HPDE6-E6E7 (cell line): ENCODE results near the gene PNPLA8.
"Not testable (repeated sequence)": the region's sequence is repeated elsewhere in the genome, so short reads cannot be mapped to it uniquely, and the experiment has no call there.

ENCODE experiments used
- DNase-seq: peaks from one replicate; pipeline ENCODE4 v3.0.0; 2011; ENCODE audit warnings: missing footprints; ENCODE audit errors: extremely low spot score

Gene PNPLA8

GRCh38 chr7:108479118-108479517, 46.8 kb downstream of the PNPLA8 start:
- DNase-seq: no peak

- DNase-seq: no peak
Observed at GRCh38 chr7:108468246-108468645, 57.7 kb downstream of the PNPLA8 start.

GRCh38 chr7:108467391-108467790, 58.5 kb downstream of the PNPLA8 start:
- no peak for DNase-seq

GRCh38 chr7:108466322-108466721, 59.6 kb downstream of the PNPLA8 start:
- not testable (repeated sequence) for DNase-seq

- no peak for DNase-seq
Observed at GRCh38 chr7:108464743-108465142, 61.2 kb downstream of the PNPLA8 start.

- no peak for DNase-seq
Observed at GRCh38 chr7:108463613-108464012, 62.3 kb downstream of the PNPLA8 start.

- no peak for DNase-seq
Observed at GRCh38 chr7:108461840-108462239, 64.1 kb downstream of the PNPLA8 start.

GRCh38 chr7:108460964-108461363, 65.0 kb downstream of the PNPLA8 start:
- no peak for DNase-seq

GRCh38 chr7:108459922-108460551, 65.9 kb downstream of the PNPLA8 start:
- no peak for DNase-seq

- no peak for DNase-seq
Observed at GRCh38 chr7:108457871-108458270, 68.1 kb downstream of the PNPLA8 start.

GRCh38 chr7:108456845-108457540, 68.9 kb downstream of the PNPLA8 start:
- DNase-seq: no peak

GRCh38 chr7:108455998-108456677, 69.8 kb downstream of the PNPLA8 start, which contains the start of gene NRCAM:
Gene NRCAM, minus strand, starts transcription at chr7:108456436. Its CDS starts 216,372 bp downstream, at chr7:108240064.
- DNase-seq: peak; percentile 13

- no peak for DNase-seq
Observed at GRCh38 chr7:108455551-108455997, 70.4 kb downstream of the PNPLA8 start.

- DNase-seq: peak; percentile 15
Observed at GRCh38 chr7:108454674-108455550, 71.0 kb downstream of the PNPLA8 start.

- DNase-seq: no peak
Observed at GRCh38 chr7:108454317-108454673, 71.6 kb downstream of the PNPLA8 start.

GRCh38 chr7:108453320-108453719, 72.6 kb downstream of the PNPLA8 start:
- no peak for DNase-seq

- peak; percentile 13 for DNase-seq
Observed at GRCh38 chr7:108452707-108453106, 73.2 kb downstream of the PNPLA8 start.

GRCh38 chr7:108451296-108451848, 74.6 kb downstream of the PNPLA8 start:
- no peak for DNase-seq

- DNase-seq: no peak
Observed at GRCh38 chr7:108450160-108450559, 75.8 kb downstream of the PNPLA8 start.

- no peak for DNase-seq
Observed at GRCh38 chr7:108449521-108449920, 76.4 kb downstream of the PNPLA8 start.
